Measurements from ENCODE around the gene PLIN3. TPM values are rescaled to one million over a fixed set of nuclear protein-coding genes. Genes with fewer than 3 reads are reported as not detected.
A peak's percentile ranks its signal among the peaks of the same experiment; 100 is the strongest.
"Not testable (repeated sequence)": the region's sequence is repeated elsewhere in the genome, so short reads cannot be mapped to it uniquely, and the experiment has no call there.

The PLIN3 gene
- total RNA-seq, 2 experiments from 2014 or later, result 26.9 to 27.5 TPM

- intact Hi-C loops (cut with DNase I, micrococcal nuclease), result no loop called here
- Mint-ChIP-seq H3K4me3 (peak overlapping the region; percentile 73), H3K4me1 (peaks cover 20% of the 10 kb centered on the region), H3K9me3 (ENCODE audit: low read depth) (no peaks in the 10 kb centered on the region), H3K27ac (peak overlapping the region; percentile 63), H3K27me3 (peaks cover 2% of the 10 kb centered on the region), H3K36me3 (ENCODE audit: low read depth) (no peaks in the 10 kb centered on the region)
- DNase-seq (no peak), ATAC-seq (no peak)
- ChIA-PET POLR2A (interaction anchor here (1.1 kb wide), 1 partner anchor 43 kb away, joined by 3 read pairs; no protein-coding TSS in a partner anchor), CTCF (interaction anchor here (0.7 to 6.6 kb wide), 4 partner anchors 17 to 170 kb away, joined by 3 to 52 read pairs (median 5); no protein-coding TSS in a partner anchor)
Measured at GRCh38 chr19:4868286-4868834, 893 bp upstream of the PLIN3 start.

- peak; percentile 61 for DNase-seq
- H3K9me3 Mint-ChIP-seq (ENCODE audit: low read depth), result no peaks in the 10 kb centered on the region
- H3K27me3 Mint-ChIP-seq, result peaks cover 2% of the 10 kb centered on the region
- intact Hi-C loops (cut with DNase I, micrococcal nuclease), result loop anchor here in 1 of 2 experiments (1.0 to 2.0 kb wide), 9 partner anchors 36 to 1038 kb away; partner anchors contain the start of genes FEM1A, HDGFL2, MYDGF and TICAM1
- H3K4me3 Mint-ChIP-seq, result peak overlapping the region; percentile 73
- peaks cover 20% of the 10 kb centered on the region for H3K4me1 Mint-ChIP-seq
- no peak for ATAC-seq
- peak overlapping the region; percentile 63 for H3K27ac Mint-ChIP-seq
- no peaks in the 10 kb centered on the region for H3K36me3 Mint-ChIP-seq (ENCODE audit: low read depth)
- ChIA-PET CTCF (interaction anchor here (0.5 to 2.4 kb wide), 8 partner anchors 8 to 183 kb away, joined by 3 to 10 read pairs (median 4); partner anchors contain the start of gene FEM1A), POLR2A (interaction anchor here (1.3 kb wide), 1 partner anchor 102 kb away, joined by 4 read pairs; the partner anchor contains the start of gene KDM4B)
Measured at GRCh38 chr19:4866595-4867424, 657 bp downstream of the PLIN3 start.

- Mint-ChIP-seq H3K27me3 (no peaks in the 10 kb centered on the region), H3K9me3 (ENCODE audit: low read depth) (no peaks in the 10 kb centered on the region), H3K27ac (no peak overlapping the region), H3K4me1 (peaks cover 3% of the 10 kb centered on the region), H3K36me3 (ENCODE audit: low read depth) (peaks cover 5% of the 10 kb centered on the region), H3K4me3 (no peak overlapping the region)
- intact Hi-C loops (cut with DNase I, micrococcal nuclease), result no loop called here
- no peak for ATAC-seq
- POLR2A ChIA-PET, result no interaction called here
- no peak for DNase-seq
- CTCF ChIA-PET, result no interaction called here
Measured at GRCh38 chr19:4861147-4861546, 6.3 kb downstream of the PLIN3 start.

GRCh38 chr19:4859697-4860096 is 7.8 kb downstream of the PLIN3 start:
- Mint-ChIP-seq H3K9me3 (ENCODE audit: low read depth) (no peaks in the 10 kb centered on the region), H3K36me3 (ENCODE audit: low read depth) (peaks cover 5% of the 10 kb centered on the region), H3K4me1 (peaks cover 3% of the 10 kb centered on the region), H3K27me3 (no peaks in the 10 kb centered on the region), H3K27ac (no peak overlapping the region), H3K4me3 (no peak overlapping the region)
- intact Hi-C loops (cut with DNase I, micrococcal nuclease), result no loop called here
- no peak for ATAC-seq
- CTCF ChIA-PET, result no interaction called here
- DNase-seq, result no peak
- POLR2A ChIA-PET, result no interaction called here

GRCh38 chr19:4856468-4856867 is 11.0 kb downstream of the PLIN3 start:
- CTCF ChIA-PET, result interaction anchor here (10.7 kb wide), 1 partner anchor 47 kb away, joined by 210 read pairs; no protein-coding TSS in a partner anchor
- ATAC-seq; POLR2A ChIA-PET; H3K27me3 Mint-ChIP-seq; H3K4me3 Mint-ChIP-seq; intact Hi-C loops (cut with DNase I, micrococcal nuclease); H3K36me3 Mint-ChIP-seq (ENCODE audit: low read depth); H3K9me3 Mint-ChIP-seq (ENCODE audit: low read depth); DNase-seq; H3K4me1 Mint-ChIP-seq; H3K27ac Mint-ChIP-seq: not testable (repeated sequence)

GRCh38 chr19:4853506-4853905 is 14.0 kb downstream of the PLIN3 start:
- CTCF ChIA-PET, result interaction anchor here (0.6 to 10.7 kb wide), 7 partner anchors 13 to 354 kb away, joined by 3 to 210 read pairs (median 3); partner anchors contain the start of genes FEM1A and PLIN3
- H3K36me3 Mint-ChIP-seq (ENCODE audit: low read depth); POLR2A ChIA-PET; H3K4me1 Mint-ChIP-seq; intact Hi-C loops (cut with DNase I, micrococcal nuclease); ATAC-seq; H3K4me3 Mint-ChIP-seq; DNase-seq; H3K27me3 Mint-ChIP-seq; H3K27ac Mint-ChIP-seq; H3K9me3 Mint-ChIP-seq (ENCODE audit: low read depth): not testable (repeated sequence)

- intact Hi-C loops (cut with DNase I, micrococcal nuclease), result no loop called here
- ChIA-PET POLR2A (no interaction called here), CTCF (interaction anchor here (0.7 to 10.7 kb wide), 6 partner anchors 11 to 713 kb away, joined by 3 to 210 read pairs (median 6); partner anchors contain the start of genes ARRDC5, FEM1A and PLIN3)
Measured at GRCh38 chr19:4852484-4852883, 15.0 kb downstream of the PLIN3 start.

GRCh38 chr19:4851551-4852290 is 15.7 kb downstream of the PLIN3 start:
- H3K4me3 Mint-ChIP-seq, result no peak overlapping the region
- H3K27me3 Mint-ChIP-seq, result no peaks in the 10 kb centered on the region
- H3K27ac Mint-ChIP-seq, result no peak overlapping the region
- peak; percentile 89 for ATAC-seq
- peaks cover 2% of the 10 kb centered on the region for H3K4me1 Mint-ChIP-seq
- peaks cover 5% of the 10 kb centered on the region for H3K36me3 Mint-ChIP-seq (ENCODE audit: low read depth)
- peak; percentile 86 for DNase-seq
- H3K9me3 Mint-ChIP-seq (ENCODE audit: low read depth), result no peaks in the 10 kb centered on the region
- intact Hi-C loops (cut with DNase I, micrococcal nuclease), result loop anchor here (1.0 kb wide), 1 partner anchor 42 kb away; no protein-coding TSS in a partner anchor
- ChIA-PET CTCF (interaction anchor here (0.6 to 10.7 kb wide), 16 partner anchors 11 to 714 kb away, joined by 3 to 210 read pairs (median 4); partner anchors contain the start of genes ARRDC5, FEM1A and PLIN3), POLR2A (interaction anchor here (0.6 to 1.0 kb wide), 2 partner anchors 42 to 682 kb away, joined by 3 to 6 read pairs; no protein-coding TSS in a partner anchor)

More at GRCh38 chr19:4852484-4852883, 15.0 kb downstream of the PLIN3 start:
- no peaks in the 10 kb centered on the region for H3K9me3 Mint-ChIP-seq (ENCODE audit: low read depth)
- H3K4me1 Mint-ChIP-seq, result peaks cover 2% of the 10 kb centered on the region
- ATAC-seq (no peak), DNase-seq (no peak)
- no peaks in the 10 kb centered on the region for H3K27me3 Mint-ChIP-seq
- peaks cover 5% of the 10 kb centered on the region for H3K36me3 Mint-ChIP-seq (ENCODE audit: low read depth)
- no peak overlapping the region for H3K27ac Mint-ChIP-seq
- no peak overlapping the region for H3K4me3 Mint-ChIP-seq

GRCh38 chr19:4849019-4849418 is 18.4 kb downstream of the PLIN3 start:
- H3K36me3 Mint-ChIP-seq (ENCODE audit: low read depth), result peaks cover 7% of the 10 kb centered on the region
- H3K4me1 Mint-ChIP-seq, result peaks cover 2% of the 10 kb centered on the region
- no peak overlapping the region for H3K27ac Mint-ChIP-seq
- ATAC-seq (no peak), DNase-seq (no peak)
- no peak overlapping the region for H3K4me3 Mint-ChIP-seq
- POLR2A ChIA-PET, result interaction anchor here (0.6 kb wide), 1 partner anchor 55 kb away, joined by 3 read pairs; no protein-coding TSS in a partner anchor
- intact Hi-C loops (cut with DNase I, micrococcal nuclease), result no loop called here
- no peaks in the 10 kb centered on the region for H3K27me3 Mint-ChIP-seq
- CTCF ChIA-PET, result interaction anchor here (0.6 to 10.7 kb wide), 3 partner anchors 25 to 301 kb away, joined by 3 to 210 read pairs (median 5); no protein-coding TSS in a partner anchor
- no peaks in the 10 kb centered on the region for H3K9me3 Mint-ChIP-seq (ENCODE audit: low read depth)

- intact Hi-C loops (cut with DNase I, micrococcal nuclease), result no loop called here
- DNase-seq (no peak), ATAC-seq (no peak)
- no peaks in the 10 kb centered on the region for H3K27me3 Mint-ChIP-seq
- no peaks in the 10 kb centered on the region for H3K9me3 Mint-ChIP-seq (ENCODE audit: low read depth)
- ChIA-PET POLR2A (no interaction called here), CTCF (interaction anchor here (0.8 to 10.7 kb wide), 2 partner anchors 38 to 56 kb away, joined by 3 to 210 read pairs; no protein-coding TSS in a partner anchor)
- H3K27ac Mint-ChIP-seq, result no peak overlapping the region
- H3K36me3 Mint-ChIP-seq (ENCODE audit: low read depth), result peaks cover 10% of the 10 kb centered on the region
- H3K4me1 Mint-ChIP-seq, result peaks cover 2% of the 10 kb centered on the region
- no peak overlapping the region for H3K4me3 Mint-ChIP-seq
Measured at GRCh38 chr19:4847190-4847973, 20.1 kb downstream of the PLIN3 start.
